ENCODE measurements around the gene MAPKAP1.

The MAPKAP1 gene

DNA sequence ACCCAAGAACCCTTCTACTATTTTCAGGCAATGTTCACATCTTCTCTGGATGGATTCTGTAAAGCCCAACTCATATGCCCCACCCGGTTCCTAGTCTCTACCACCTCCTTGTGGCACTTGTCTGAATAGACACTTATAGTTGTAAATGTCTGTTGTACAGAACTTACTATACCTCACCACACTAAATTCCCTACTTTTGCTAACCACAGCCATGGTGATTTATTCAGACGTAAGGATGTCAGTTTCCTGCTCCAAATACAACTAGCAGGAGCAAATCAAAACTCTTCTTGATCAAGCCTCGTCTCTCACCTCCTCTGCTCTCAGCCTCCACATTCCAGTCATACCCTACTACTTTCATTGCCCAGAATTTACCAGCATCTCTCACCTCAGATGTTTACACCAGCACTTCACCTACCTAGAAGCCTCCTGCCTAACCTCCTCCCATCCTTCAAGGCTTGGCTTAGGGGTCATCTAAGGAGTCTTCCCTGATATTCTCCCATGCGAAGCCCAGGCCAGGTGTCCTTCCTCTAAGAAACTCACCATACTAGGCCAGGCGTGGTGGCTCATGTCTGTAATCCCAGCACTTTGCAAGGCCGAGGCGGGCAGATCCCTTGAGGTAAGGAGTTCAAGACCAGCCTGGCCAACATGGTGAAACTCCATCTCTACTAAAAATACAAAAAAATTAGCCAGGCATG, 75.5 kb downstream of the MAPKAP1 start:
- no peak for DNase-seq (ENCODE audit: low read depth, low spot score)

DNA sequence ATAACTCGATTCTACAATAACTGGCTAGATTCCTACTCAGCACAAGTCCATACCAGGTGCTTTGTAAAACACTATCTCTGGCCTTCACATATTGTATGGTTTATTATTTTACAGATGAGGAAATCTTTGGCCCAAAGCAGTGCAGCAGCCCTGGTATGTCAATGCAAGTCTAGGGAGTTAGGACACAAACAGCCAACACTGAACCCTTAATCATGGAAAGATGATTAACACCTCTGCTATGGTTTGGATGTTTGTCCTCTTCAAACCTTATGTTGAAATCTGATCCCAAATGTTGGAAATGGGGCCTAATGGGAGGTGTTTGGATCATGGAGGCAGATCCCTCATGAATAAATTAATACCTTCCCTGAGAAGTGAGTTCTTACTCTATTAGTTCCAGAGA, 76.6 kb downstream of the MAPKAP1 start:
- TF ChIP-seq, protein P1, sequence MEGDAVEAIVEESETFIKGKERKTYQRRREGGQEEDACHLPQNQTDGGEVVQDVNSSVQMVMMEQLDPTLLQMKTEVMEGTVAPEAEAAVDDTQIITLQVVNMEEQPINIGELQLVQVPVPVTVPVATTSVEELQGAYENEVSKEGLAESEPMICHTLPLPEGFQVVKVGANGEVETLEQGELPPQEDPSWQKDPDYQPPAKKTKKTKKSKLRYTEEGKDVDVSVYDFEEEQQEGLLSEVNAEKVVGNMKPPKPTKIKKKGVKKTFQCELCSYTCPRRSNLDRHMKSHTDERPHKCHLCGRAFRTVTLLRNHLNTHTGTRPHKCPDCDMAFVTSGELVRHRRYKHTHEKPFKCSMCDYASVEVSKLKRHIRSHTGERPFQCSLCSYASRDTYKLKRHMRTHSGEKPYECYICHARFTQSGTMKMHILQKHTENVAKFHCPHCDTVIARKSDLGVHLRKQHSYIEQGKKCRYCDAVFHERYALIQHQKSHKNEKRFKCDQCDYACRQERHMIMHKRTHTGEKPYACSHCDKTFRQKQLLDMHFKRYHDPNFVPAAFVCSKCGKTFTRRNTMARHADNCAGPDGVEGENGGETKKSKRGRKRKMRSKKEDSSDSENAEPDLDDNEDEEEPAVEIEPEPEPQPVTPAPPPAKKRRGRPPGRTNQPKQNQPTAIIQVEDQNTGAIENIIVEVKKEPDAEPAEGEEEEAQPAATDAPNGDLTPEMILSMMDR (IDR thresholded peaks at IDR 0.05; ENCODE audit: insufficient read depth, low read length, missing control alignments) = no peak
- ChIA-PET POLR2A (no interaction called here), CTCF (interaction anchor here (0.7 to 1.4 kb wide), 3 partner anchors 9 to 71 kb away, joined by 3 to 5 read pairs (median 3); no protein-coding TSS in a partner anchor)
- DNase-seq (ENCODE audit: low read depth, low spot score) = no peak
- H3K4me3 ChIP-seq (ENCODE audit: low read depth, low read length) = no peak overlapping the region

More for the DNA sequence above, 75.5 kb downstream of the MAPKAP1 start:
- TF ChIP-seq, protein P1 (IDR thresholded peaks at IDR 0.05; ENCODE audit: insufficient read depth, low read length, missing control alignments) = peak; percentile 54
- ChIA-PET POLR2A (no interaction called here), CTCF (interaction anchor here (1.0 to 2.3 kb wide), 5 partner anchors 8 to 224 kb away, joined by 3 to 11 read pairs (median 3); no protein-coding TSS in a partner anchor)
- H3K4me3 ChIP-seq (ENCODE audit: low read depth, low read length) = no peak overlapping the region

DNA sequence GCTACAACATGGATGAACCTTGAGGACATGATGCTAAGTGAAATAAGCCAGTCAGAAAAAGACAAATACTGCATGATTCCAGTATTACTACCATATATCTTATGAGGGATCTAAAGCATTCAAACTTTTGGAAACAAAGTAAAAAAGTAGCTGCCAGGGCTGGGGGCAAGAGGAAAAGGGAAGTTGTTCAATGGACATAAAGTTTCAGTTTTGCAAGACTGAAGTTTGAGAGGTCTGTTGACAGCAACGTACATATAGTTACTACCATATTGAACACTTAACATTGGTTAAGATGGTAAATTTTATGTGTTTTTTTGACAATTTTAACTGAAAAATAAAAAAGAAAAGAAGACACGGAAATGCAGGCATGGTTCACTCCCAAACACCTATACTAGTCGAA, 77.6 kb downstream of the MAPKAP1 start:
- TF ChIP-seq, protein P1 (IDR thresholded peaks at IDR 0.05; ENCODE audit: insufficient read depth, low read length, missing control alignments) = no peak
- POLR2A ChIA-PET = no interaction called here
- DNase-seq (ENCODE audit: low read depth, low spot score) = no peak
- H3K4me3 ChIP-seq (ENCODE audit: low read depth, low read length) = no peak overlapping the region
- CTCF ChIA-PET = no interaction called here

DNA sequence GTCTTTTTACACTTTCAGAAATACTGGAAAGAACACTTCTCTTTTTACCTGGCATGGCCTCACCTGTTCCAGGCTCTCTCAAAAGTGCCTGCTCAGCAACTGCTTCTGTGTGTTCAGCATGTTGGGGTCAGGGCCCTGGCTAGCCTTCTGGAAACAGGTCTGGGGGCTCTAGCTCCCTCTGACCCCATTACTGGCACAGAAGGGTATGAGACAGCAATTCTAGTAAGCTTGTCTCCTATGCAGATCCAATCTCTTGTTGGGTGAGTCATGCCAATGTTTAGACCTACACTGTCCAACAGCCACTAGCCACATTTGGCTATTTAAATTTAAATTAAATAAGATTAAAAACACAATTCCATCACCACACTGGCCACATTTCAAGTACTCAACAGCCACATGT, 80.8 kb downstream of the MAPKAP1 start:
- TF ChIP-seq, protein P1 (IDR thresholded peaks at IDR 0.05; ENCODE audit: insufficient read depth, low read length, missing control alignments) = no peak
- no peak overlapping the region for H3K4me3 ChIP-seq (ENCODE audit: low read depth, low read length)
- CTCF ChIA-PET = interaction anchor here (1.2 to 1.3 kb wide), 2 partner anchors 29 to 218 kb away, joined by 3 to 4 read pairs; no protein-coding TSS in a partner anchor
- POLR2A ChIA-PET = no interaction called here
- no peak for DNase-seq (ENCODE audit: low read depth, low spot score)

DNA sequence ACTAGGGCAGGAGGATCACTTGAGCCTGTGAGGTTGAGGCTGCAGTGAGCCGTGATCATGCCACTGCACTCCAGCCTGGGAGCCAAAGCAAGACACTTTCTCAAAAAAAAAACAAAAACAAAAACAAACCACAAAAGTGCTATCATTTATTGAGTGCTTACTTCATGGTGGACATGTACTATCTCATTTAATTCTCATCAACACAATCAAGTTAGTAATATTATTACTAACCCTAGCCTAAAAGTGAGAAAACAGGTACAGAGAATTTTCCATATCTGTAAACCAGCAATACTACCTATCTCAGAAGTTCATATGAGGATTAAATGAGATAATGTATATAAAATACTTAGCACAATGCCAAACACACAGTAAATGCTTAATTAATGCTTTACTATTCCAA, 85.8 kb downstream of the MAPKAP1 start:
- DNase-seq (ENCODE audit: low read depth, low spot score) = no peak
- TF ChIP-seq, protein P1 (IDR thresholded peaks at IDR 0.05; ENCODE audit: insufficient read depth, low read length, missing control alignments) = no peak
- POLR2A ChIA-PET = no interaction called here
- CTCF ChIA-PET = interaction anchor here (1.1 to 1.6 kb wide), 2 partner anchors 213 to 878 kb away, joined by 3 read pairs; no protein-coding TSS in a partner anchor
- H3K4me3 ChIP-seq (ENCODE audit: low read depth, low read length) = no peak overlapping the region

DNA sequence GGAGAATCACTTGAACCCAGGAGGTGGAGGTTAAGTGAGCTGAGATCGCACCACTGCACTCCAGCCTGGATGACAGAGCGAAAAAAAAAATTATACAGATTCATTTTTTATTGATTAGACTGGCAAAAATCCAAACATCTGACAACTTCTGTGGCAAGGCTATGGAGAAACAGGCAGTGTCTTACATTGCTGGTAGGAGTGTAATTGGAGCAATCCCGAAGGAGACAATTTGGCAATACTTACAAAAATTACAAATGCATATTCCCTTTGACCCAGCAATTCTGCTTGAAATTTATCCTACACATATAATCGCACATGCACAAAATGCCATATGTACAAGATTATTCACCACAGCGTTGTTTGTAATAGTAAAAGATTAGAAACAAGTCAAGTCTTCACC, 86.8 kb downstream of the MAPKAP1 start:
- ChIA-PET CTCF (interaction anchor here (1.6 kb wide), 1 partner anchor 879 kb away, joined by 3 read pairs; no protein-coding TSS in a partner anchor), POLR2A (no interaction called here)
- DNase-seq (ENCODE audit: low read depth, low spot score) = no peak
- TF ChIP-seq, protein P1 (IDR thresholded peaks at IDR 0.05; ENCODE audit: insufficient read depth, low read length, missing control alignments) = no peak
- H3K4me3 ChIP-seq (ENCODE audit: low read depth, low read length) = no peak overlapping the region

Data from AG04449 (cell line).